Measurements from ENCODE around the gene ZFYVE27.

The ZFYVE27 gene

GRCh38 chr10:97798958-97799610, 62.2 kb downstream of the ZFYVE27 start:
- DNase-seq, result no peak

GRCh38 chr10:97800474-97800873, 63.5 kb downstream of the ZFYVE27 start:
- DNase-seq, result no peak

- no peak for DNase-seq
Observed at GRCh38 chr10:97801422-97801821, 64.5 kb downstream of the ZFYVE27 start.

- DNase-seq, result no peak
Observed at GRCh38 chr10:97805096-97805884, 68.4 kb downstream of the ZFYVE27 start.

DNA sequence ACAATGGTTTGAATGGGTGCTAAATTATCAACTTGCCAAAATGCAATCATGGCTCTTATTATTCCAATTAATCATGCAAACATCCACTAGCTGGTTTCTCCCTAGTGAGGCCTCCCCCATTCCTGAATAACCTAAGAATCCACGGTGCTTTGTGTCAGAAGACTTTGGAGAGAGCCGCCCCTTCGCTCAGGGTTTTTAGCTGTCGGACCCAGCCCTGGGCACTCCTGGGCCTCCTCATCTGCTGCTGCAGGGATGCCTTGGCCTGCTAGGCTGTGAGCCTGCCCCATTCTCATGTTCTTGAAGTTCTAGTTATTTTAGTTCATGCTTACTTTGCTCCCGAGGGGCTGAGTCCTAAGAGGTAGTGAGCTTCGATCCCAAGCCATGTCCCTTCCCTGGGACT, 69.0 kb downstream of the ZFYVE27 start:
- DNase-seq, result no peak

- no peak for DNase-seq
Observed at GRCh38 chr10:97810446-97810845, 73.5 kb downstream of the ZFYVE27 start.

Measured in NCI-H1694 treated with DMSO at 0.1 percent for 48 hours (cell line).